Cardiac fibroblast (primary cell): ENCODE data around the gene TNNC2.
"Not testable (repeated sequence)": the region's sequence is repeated elsewhere in the genome, so short reads cannot be mapped to it uniquely, and the experiment has no call there.

Source experiments
- DNase-seq, 2 donors: peaks; one replicate each; pipeline versions ENCODE4 v3.0.0 to v3.0.0-alpha.2; 2010; ENCODE audit warnings: low read depth in 2 of 2
- H3K4me3 ChIP-seq, 2 donors: replicated peaks in 1 of 2; 1 replicate in 1 of 2; 2 replicates in 1 of 2; pipeline ENCODE4 v1.5.1; 2011; ENCODE audit warnings: low read depth in 2 of 2, low read length in 2 of 2, mild to moderate bottlenecking in 2 of 2, moderate library complexity in 1 of 2
- CTCF ChIP-seq: IDR thresholded peaks from one replicate; pipeline ENCODE4 v1.5.1; 2011; ENCODE audit warnings: low read depth, mild to moderate bottlenecking, low read length, inconsistent platforms

Gene TNNC2

GRCh38 chr20:45801851-45802250 lies 25.3 kb downstream of the TNNC2 start:
- TF ChIP-seq CTCF: no peak
- DNase-seq: no peak
- H3K4me3 ChIP-seq: no peak overlapping the region

GRCh38 chr20:45798935-45799642 lies 28.0 kb downstream of the TNNC2 start:
- DNase-seq: peak; percentile 66
- no peak overlapping the region for H3K4me3 ChIP-seq
- TF ChIP-seq CTCF: peak; percentile 79

GRCh38 chr20:45797955-45798354 lies 29.2 kb downstream of the TNNC2 start:
- not testable (repeated sequence) for H3K4me3 ChIP-seq, DNase-seq

- H3K4me3 ChIP-seq, DNase-seq: not testable (repeated sequence)
These were observed 29.6 kb downstream of the TNNC2 start for GRCh38 chr20:45797510-45797909.

DNA sequence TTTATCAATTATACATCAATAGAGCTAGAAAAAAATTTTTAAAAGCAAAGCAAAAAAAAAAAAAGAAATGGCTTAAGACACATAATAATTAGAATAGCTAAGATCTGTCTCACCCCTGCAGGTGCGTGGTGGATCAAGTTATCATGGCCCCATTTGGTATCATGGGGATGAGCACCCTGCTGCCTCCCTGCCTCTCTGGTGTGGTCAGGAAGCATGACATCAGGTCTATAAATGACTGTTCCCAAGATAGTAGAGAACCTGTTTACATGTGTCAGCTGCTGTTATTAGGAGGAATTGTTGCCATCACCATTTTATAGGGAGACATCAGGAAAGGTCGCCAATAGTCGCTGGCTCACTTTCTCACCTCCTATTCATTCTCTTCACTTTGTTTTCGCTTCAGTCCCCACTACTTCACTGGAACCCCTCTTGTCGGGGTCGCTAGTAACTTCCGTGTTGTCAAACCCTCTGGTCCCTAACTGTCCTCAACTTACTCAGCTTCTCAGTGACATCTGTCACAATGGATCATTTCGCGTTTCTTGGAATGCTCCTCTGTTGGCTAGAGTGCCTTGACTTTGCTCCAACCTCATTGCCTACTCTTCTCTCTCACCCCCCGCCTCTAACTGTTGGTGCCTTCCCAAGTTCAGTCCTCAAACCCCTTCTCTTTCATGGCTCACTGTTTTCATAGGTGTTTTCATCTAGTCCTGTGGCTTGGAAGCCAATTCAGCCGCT lies 30.6 kb downstream of the TNNC2 start:
- H3K4me3 ChIP-seq: no peak overlapping the region
- DNase-seq: no peak
- TF ChIP-seq CTCF: no peak

- DNase-seq: no peak
- H3K4me3 ChIP-seq: peak overlapping the region; percentile 85 to 91
- no peak for TF ChIP-seq CTCF
These were observed 34.6 kb downstream of the TNNC2 start for GRCh38 chr20:45792317-45793118.

- no peak for DNase-seq
- TF ChIP-seq CTCF: no peak
- no peak overlapping the region for H3K4me3 ChIP-seq
These were observed 38.8 kb downstream of the TNNC2 start for GRCh38 chr20:45788351-45788750.
